RWPE2 (cell line): Measurements from ENCODE around the gene PANK1.

Experiments
- ATAC-seq: fragments of 200-7000 bp; cut with Tn5 transposase; 3 replicates; pipeline ENCODE4 v1.9.1; 2021; ENCODE audit warnings: low read depth
- DNase-seq: peaks from one replicate; pipeline ENCODE4 v3.0.0-alpha.2; 2020; ENCODE audit warnings: low spot score
- H3K27ac ChIP-seq: fragments of 450-650 bp; 2 replicates; pipeline ENCODE4 v1.5.1; 2017; ENCODE audit warnings: mild to moderate bottlenecking; ENCODE audit not compliant: poor library complexity, severe bottlenecking
- H3K27me3 ChIP-seq: fragments of 250-450 bp; sonication (Bioruptor Pico); 2 replicates; pipeline ENCODE4 v1.5.1; 2021; ENCODE audit warnings: mild to moderate bottlenecking, moderate library complexity; ENCODE audit not compliant: insufficient read depth, poor library complexity, severe bottlenecking
- H3K36me3 ChIP-seq: fragments of 250-450 bp; sonication (Bioruptor Pico); 2 replicates; pipeline ENCODE4 v1.5.1; 2020; ENCODE audit warnings: low read depth, mild to moderate bottlenecking, moderate library complexity
- H3K4me1 ChIP-seq: fragments of 250-450 bp; sonication (Bioruptor Pico); 2 replicates; pipeline ENCODE4 v1.5.1; 2021; ENCODE audit warnings: mild to moderate bottlenecking, moderate library complexity; ENCODE audit not compliant: insufficient read depth, poor library complexity, severe bottlenecking
- H3K4me3 ChIP-seq: fragments of 250-450 bp; sonication (Bioruptor Pico); 2 replicates; pipeline ENCODE4 v1.5.1; 2021; ENCODE audit warnings: mild to moderate bottlenecking, moderate library complexity; ENCODE audit not compliant: severe bottlenecking
- H3K9me3 ChIP-seq: fragments of 250-450 bp; sonication (Bioruptor Pico); 2 replicates; pipeline ENCODE4 v1.5.1; 2021; ENCODE audit warnings: mild to moderate bottlenecking, moderate library complexity; ENCODE audit not compliant: severe bottlenecking
- TF ChIP-seq, protein P1 (sequence below): fragments of 450-650 bp; IDR thresholded peaks from one replicate; pipeline ENCODE4 v1.5.1; 2017; ENCODE audit warnings: mild to moderate bottlenecking, moderate library complexity; ENCODE audit not compliant: poor library complexity, severe bottlenecking

The PANK1 gene

DNA sequence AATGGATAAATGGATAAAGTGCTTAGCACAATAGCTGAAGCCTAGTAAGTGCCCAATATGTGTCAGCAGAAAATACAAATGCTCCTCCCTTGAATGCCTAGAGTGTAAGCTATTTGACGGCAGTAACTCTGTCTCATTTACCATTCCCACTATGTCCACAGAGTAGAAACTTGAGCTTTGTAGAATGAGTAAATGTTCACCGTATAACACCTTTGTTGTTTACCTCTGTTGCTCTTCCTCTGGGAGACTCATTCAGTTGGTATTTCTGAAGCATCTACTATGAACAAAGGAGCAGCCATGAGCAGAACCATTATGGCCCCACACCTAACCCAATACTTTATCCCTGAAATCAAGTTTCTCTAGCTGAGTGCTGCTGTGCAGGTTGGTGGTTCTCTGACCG, 101.2 kb downstream of the PANK1 start:
- ATAC-seq = peak; percentile 62
- Histone ChIP-seq H3K4me3 (no peak overlapping the region), H3K27ac (no peak overlapping the region), H3K4me1 (peaks cover under 1% of the 10 kb centered on the region), H3K9me3 (no peaks in the 10 kb centered on the region), H3K27me3 (no peaks in the 10 kb centered on the region), H3K36me3 (no peaks in the 10 kb centered on the region)
- TF ChIP-seq, protein P1, sequence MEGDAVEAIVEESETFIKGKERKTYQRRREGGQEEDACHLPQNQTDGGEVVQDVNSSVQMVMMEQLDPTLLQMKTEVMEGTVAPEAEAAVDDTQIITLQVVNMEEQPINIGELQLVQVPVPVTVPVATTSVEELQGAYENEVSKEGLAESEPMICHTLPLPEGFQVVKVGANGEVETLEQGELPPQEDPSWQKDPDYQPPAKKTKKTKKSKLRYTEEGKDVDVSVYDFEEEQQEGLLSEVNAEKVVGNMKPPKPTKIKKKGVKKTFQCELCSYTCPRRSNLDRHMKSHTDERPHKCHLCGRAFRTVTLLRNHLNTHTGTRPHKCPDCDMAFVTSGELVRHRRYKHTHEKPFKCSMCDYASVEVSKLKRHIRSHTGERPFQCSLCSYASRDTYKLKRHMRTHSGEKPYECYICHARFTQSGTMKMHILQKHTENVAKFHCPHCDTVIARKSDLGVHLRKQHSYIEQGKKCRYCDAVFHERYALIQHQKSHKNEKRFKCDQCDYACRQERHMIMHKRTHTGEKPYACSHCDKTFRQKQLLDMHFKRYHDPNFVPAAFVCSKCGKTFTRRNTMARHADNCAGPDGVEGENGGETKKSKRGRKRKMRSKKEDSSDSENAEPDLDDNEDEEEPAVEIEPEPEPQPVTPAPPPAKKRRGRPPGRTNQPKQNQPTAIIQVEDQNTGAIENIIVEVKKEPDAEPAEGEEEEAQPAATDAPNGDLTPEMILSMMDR = no peak
- no peak for DNase-seq

DNA sequence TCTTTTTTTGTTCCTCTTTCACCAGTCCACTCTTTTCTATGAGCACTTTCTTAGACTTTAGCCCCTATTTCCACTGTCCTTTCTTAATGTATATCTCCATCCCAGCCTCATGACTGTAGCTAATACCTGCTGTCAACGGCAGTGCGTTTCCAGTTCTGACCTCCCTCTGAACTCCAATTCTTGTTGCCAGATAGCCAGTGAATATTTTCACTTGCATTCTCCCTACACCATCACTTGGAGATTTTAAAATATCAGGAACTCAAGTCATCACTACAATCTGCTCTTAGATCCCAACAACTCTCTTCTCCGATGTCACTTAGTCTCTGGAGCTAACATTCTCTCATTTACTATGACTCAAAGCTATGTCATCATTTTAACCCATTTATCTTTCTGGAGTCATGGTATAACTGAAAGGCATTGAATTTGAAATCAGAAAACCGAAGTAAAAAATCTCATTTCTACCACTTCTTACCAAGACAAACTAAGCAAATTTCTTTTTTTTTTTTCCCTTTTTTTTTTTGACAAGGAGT, 104.6 kb downstream of the PANK1 start:
- no peaks in the 10 kb centered on the region for H3K4me1 ChIP-seq
- no peak for ATAC-seq
- no peaks in the 10 kb centered on the region for H3K9me3 ChIP-seq
- no peak for DNase-seq
- TF ChIP-seq, protein P1 = no peak
- H3K27me3 ChIP-seq = no peaks in the 10 kb centered on the region
- no peak overlapping the region for H3K27ac ChIP-seq
- no peaks in the 10 kb centered on the region for H3K36me3 ChIP-seq
- no peak overlapping the region for H3K4me3 ChIP-seq

DNA sequence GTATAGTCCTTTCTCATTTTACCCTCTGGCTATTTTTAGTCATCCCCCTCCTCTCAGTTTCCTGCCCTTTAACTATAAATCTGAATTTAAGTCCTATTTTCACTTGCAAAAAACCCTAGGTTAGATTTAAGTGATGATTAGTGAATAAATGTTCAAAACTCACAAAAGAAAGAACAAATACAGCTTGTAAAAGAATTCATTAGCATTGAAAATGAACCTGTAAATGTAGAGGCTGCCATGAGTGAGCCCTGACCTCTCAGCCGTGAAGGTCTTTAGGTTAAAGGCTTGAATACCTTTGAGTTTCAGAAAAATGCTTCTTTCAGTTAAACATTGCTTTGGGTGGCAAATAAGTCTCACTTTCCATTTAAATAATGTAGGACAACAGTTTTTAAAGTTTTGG, 107.7 kb downstream of the PANK1 start:
- no peak overlapping the region for H3K4me3 ChIP-seq

DNA sequence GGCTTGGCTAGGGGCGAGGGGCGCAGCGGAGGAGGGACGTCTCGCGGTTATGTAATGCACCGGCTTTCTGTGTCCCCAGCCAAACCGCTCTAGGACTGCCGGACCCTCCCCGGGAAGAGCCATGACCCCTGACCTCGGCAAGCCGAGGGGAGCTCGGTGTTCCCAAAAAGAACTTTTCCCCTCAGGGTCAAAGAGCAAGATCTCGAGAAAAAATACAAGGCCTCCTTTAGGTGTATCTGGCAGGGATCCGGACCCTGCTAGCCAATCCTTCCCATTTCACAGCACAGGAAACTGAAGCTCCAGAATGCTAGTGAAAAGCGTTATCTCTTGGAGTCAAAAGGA, 109.1 kb downstream of the PANK1 start:
- no peak for DNase-seq
- peak overlapping the region; percentile 32 for H3K4me3 ChIP-seq
- TF ChIP-seq, protein P1 = no peak

More for the DNA sequence above, 107.7 kb downstream of the PANK1 start:
- TF ChIP-seq, protein P1 = no peak
- peaks cover 4% of the 10 kb centered on the region for H3K27me3 ChIP-seq
- no peak for DNase-seq
- H3K4me1 ChIP-seq = peaks cover 11% of the 10 kb centered on the region
- no peak for ATAC-seq
- H3K9me3 ChIP-seq = no peaks in the 10 kb centered on the region
- H3K27ac ChIP-seq = no peak overlapping the region
- H3K36me3 ChIP-seq = no peaks in the 10 kb centered on the region

DNA sequence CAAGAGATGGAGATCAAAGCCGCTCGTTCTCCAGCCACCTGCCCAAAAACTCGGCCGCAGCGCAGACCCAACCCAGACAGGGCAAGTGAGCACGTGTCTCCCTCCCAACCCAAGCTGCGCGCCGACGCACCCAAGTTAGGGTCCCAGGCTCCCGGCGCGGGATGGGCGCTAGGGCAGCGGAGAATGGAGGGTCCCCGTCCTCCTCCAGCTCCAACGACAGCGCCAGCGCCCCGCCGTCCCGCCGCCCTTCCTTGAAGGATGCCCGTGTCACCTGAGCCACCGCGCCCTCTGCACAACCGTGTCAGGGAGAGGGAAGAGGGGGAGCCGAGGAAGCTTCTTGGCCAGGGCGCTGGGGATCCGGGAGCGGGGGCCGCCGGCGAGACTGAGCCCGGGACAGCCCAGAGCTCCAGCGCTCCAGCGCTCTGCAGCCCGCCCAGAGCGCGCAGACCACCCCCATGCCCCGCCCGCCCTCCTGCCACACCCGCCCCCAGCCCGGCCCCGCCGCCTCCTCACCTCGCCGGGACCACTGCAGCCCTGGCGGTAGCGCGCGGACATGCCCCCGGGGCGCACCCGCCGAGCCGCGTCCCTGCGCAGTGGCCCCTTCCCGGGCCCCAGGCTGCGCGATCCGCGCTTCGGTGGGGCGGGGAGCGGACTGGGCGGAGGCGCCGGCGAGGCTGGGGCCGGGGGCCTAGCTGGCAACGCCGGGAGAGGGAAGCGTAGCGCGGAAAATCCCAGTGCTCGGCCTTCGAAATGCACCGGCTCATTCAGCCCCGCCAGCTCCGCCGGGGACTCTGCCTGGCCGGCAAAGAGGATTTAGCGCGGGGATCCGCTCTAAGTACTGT, 109.7 kb downstream of the PANK1 start, which contains the start of gene SLC16A12:
TSS of gene SLC16A12 (minus strand) at position 424 of the 842 bp plus-strand sequence. CDS start 73,016 bp downstream, outside the sequence.
- TF ChIP-seq, protein P1 = no peak
- no peak for DNase-seq

More for the DNA sequence above, 109.1 kb downstream of the PANK1 start:
- Histone ChIP-seq H3K27me3 (peaks cover 4% of the 10 kb centered on the region), H3K4me1 (peaks cover 15% of the 10 kb centered on the region), H3K36me3 (no peaks in the 10 kb centered on the region), H3K9me3 (no peaks in the 10 kb centered on the region), H3K27ac (no peak overlapping the region)
- no peak for ATAC-seq

More for the DNA sequence above, 109.7 kb downstream of the PANK1 start, which contains the start of gene SLC16A12:
- H3K4me1 ChIP-seq = peaks cover 15% of the 10 kb centered on the region
- no peak within 1 kb of the TSS for H3K27ac ChIP-seq
- H3K36me3 ChIP-seq = no peaks in the 10 kb centered on the region
- peaks cover 4% of the 10 kb centered on the region for H3K27me3 ChIP-seq
- no peaks in the 10 kb centered on the region for H3K9me3 ChIP-seq
- H3K4me3 ChIP-seq = peak within 1 kb of the TSS; percentile 32
- peak; percentile 72 for ATAC-seq
